AML-193 (cell line): Measurements from ENCODE around the gene PBX4.

ENCODE experiments used
- DNase-seq, 2 experiments: peaks; one replicate each; lab custom pipeline; 2025; lab: John Stamatoyannopoulos, UW

Gene PBX4

GRCh38 chr19:19524053-19524452, 94.4 kb downstream of the PBX4 start:
- no peak for DNase-seq

GRCh38 chr19:19523177-19523576, 95.3 kb downstream of the PBX4 start:
- DNase-seq, result no peak

DNA sequence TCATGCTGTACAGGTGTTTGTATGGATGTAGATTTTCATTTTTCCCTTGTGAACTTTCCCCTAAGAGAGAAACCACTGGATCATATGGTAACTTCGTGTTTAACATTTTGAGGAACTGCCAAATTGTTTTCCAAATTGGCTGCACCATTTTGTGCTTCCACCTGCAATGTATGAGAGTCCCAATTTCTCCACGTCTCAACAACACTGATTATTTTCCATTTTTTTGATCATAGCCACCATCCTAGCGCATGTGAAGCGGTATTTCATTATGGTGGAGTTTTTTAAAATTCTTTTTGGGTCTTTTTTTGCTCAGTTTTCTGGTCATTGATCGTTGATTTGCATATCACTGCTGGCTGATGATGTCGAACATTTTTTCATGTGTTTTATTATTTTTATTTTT, 97.5 kb downstream of the PBX4 start:
- DNase-seq, result no peak

DNA sequence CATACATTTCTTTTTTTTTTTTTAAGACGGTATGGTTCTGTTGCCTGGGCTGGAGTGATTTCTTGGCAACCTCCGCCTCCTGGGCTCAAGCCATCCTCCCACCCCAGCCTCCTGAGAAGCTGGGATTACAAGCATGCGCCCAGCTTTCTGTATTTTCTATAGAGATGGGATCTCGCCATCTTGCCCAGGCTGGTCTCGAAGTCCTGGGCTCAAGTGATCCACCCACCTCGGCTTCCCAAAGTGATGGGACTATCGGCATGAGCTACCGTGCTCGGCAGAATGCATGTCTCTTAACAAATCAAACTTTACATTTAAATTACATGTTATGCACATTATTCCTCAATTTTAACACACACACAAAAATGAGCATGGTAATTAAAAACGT, 101.3 kb downstream of the PBX4 start:
- no peak for DNase-seq

- DNase-seq, result peak; percentile 76 to 79
These were observed 102.6 kb downstream of the PBX4 start, which contains the start of gene NDUFA13 for GRCh38 chr19:19515642-19516519. TSS of gene NDUFA13 (plus strand) at chr19:19516225. CDS start at chr19:19516239, 14 bp downstream.

GRCh38 chr19:19514881-19515641, 103.4 kb downstream of the PBX4 start, which contains the start of gene TSSK6:
TSS of gene TSSK6 (minus strand) at chr19:19515548. CDS start at chr19:19515427, 121 bp downstream.
- DNase-seq, result no peak

- DNase-seq, result no peak
These were observed 104.3 kb downstream of the PBX4 start for GRCh38 chr19:19514215-19514657.

DNA sequence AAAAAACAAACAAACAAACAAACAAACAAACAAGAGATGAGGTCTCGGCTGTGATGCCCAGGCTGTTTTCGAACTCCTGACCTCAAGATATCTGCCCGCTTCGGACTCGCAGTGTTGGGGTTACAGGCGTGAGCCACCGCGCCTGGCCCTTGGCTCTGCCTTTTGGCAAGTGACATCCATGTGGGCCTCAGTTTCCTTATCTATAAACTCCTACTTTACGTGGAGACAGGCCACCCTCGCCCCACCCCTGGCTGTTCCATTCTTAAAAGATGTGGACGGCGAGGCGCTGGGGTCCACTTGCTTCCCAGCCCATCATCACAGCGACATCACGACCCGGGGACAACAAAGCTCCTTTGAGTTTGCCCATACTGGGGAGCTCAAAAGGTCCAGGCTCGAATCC, 104.8 kb downstream of the PBX4 start:
- no peak for DNase-seq
